HG02938 (cell line): ENCODE data around the gene UCK2.
"Not testable (repeated sequence)": the region's sequence is repeated elsewhere in the genome, so short reads cannot be mapped to it uniquely, and the experiment has no call there.

Experiments
- ATAC-seq: cut with Tn5 transposase; IDR thresholded peaks from one replicate; pipeline ENCODE4 v1.9.1; 2021; ENCODE audit warnings: mild to moderate bottlenecking, moderate library complexity; ENCODE audit not compliant: unreplicated experiment

Gene UCK2

GRCh38 chr1:165827268-165828102 lies at the start of gene UCK2:
TSS of gene UCK2 (plus strand) at chr1:165827614. CDS start at chr1:165827834, 220 bp downstream.
- peak; percentile 70 for ATAC-seq

- ATAC-seq: not testable (repeated sequence)
These were observed 49.2 kb upstream of the UCK2 start for GRCh38 chr1:165778197-165778596.

- ATAC-seq: not testable (repeated sequence)
These were observed 43.9 kb upstream of the UCK2 start for GRCh38 chr1:165783519-165783918.

- ATAC-seq: no peak
These were observed 39.7 kb upstream of the UCK2 start for GRCh38 chr1:165787741-165788140.

- ATAC-seq: no peak
These were observed 33.5 kb upstream of the UCK2 start for GRCh38 chr1:165793951-165794350.

GRCh38 chr1:165795894-165796293 lies 31.5 kb upstream of the UCK2 start:
- ATAC-seq: no peak

- no peak for ATAC-seq
These were observed 28.0 kb upstream of the UCK2 start for GRCh38 chr1:165799387-165799786.

GRCh38 chr1:165804513-165804912 lies 22.9 kb upstream of the UCK2 start:
- not testable (repeated sequence) for ATAC-seq

- no peak for ATAC-seq
These were observed 19.8 kb upstream of the UCK2 start for GRCh38 chr1:165807613-165808012.

GRCh38 chr1:165815725-165816124 lies 11.7 kb upstream of the UCK2 start:
- ATAC-seq: no peak

GRCh38 chr1:165816157-165816556 lies 11.3 kb upstream of the UCK2 start:
- ATAC-seq: no peak

- ATAC-seq: no peak
These were observed 10.5 kb upstream of the UCK2 start for GRCh38 chr1:165816826-165817497.

GRCh38 chr1:165823552-165824268 lies 3.7 kb upstream of the UCK2 start:
- ATAC-seq: no peak

- no peak for ATAC-seq
These were observed 3.2 kb upstream of the UCK2 start for GRCh38 chr1:165824269-165824643.

- ATAC-seq: no peak
These were observed 698 bp upstream of the UCK2 start for GRCh38 chr1:165826565-165827267.

- ATAC-seq: peak; percentile 34
These were observed 772 bp downstream of the UCK2 start for GRCh38 chr1:165828103-165828668.

- peak; percentile 3 for ATAC-seq
These were observed 1.4 kb downstream of the UCK2 start for GRCh38 chr1:165828669-165829329.

- ATAC-seq: no peak
These were observed 2.5 kb downstream of the UCK2 start for GRCh38 chr1:165829888-165830287.

- no peak for ATAC-seq
These were observed 3.7 kb downstream of the UCK2 start for GRCh38 chr1:165831146-165831545.

GRCh38 chr1:165832902-165833301 lies 5.5 kb downstream of the UCK2 start:
- ATAC-seq: no peak
